IMR-90 (cell line): ENCODE results near the gene C5AR1. TPM values are rescaled to one million over a fixed set of nuclear protein-coding genes. Genes with fewer than 3 reads are reported as not detected.
"Not testable (repeated sequence)": the region's sequence is repeated elsewhere in the genome, so short reads cannot be mapped to it uniquely, and the experiment has no call there.

ENCODE experiments used
- ATAC-seq: fragments of 200-7000 bp; cut with Tn5 transposase; 2 replicates; pipeline ENCODE4 v1.9.1; 2020; ENCODE audit warnings: low read depth, mild to moderate bottlenecking, moderate library complexity
- BruUV-seq: library from RNA; stranded (reverse); fragments of 400-500 nt; replicated peaks from 2 replicates; lab custom pipeline; 2021; lab: Mats Ljungman, UMichigan
- CTCF ChIA-PET: fragments of 300-600 bp; formaldehyde crosslinking; extraction: SDS; loops from one replicate; lab custom pipeline; 2021; ENCODE audit warnings: antibody characterized with exemption; lab: Yijun Ruan, JAX
- POLR2A ChIA-PET: fragments of 300-600 bp; sonication (Branson Sonifier 250); formaldehyde crosslinking; loops from one replicate; lab custom pipeline; 2022; ENCODE audit warnings: antibody characterized with exemption; ENCODE audit not compliant: unreplicated experiment; lab: Charles Lee
- DNase-seq: peaks from one replicate; pipeline ENCODE4 v3.0.0; 2013
- H2AFZ ChIP-seq: replicated peaks from 2 replicates; pipeline ENCODE3; 2013; ENCODE audit warnings: low read length, mild to moderate bottlenecking; ENCODE audit not compliant: poor library complexity
- H2AK5ac ChIP-seq: 2 replicates; pipeline ENCODE4 v1.6.1; 2013; ENCODE audit warnings: low read depth, low read length, inconsistent platforms
- H2AK9ac ChIP-seq: replicated peaks from 2 replicates; pipeline ENCODE3; 2013; ENCODE audit warnings: mild to moderate bottlenecking, low read depth, low read length, moderate library complexity; ENCODE audit not compliant: poor library complexity
- H2BK120ac ChIP-seq: 2 replicates; pipeline ENCODE4 v1.6.1; 2013; ENCODE audit warnings: low read depth, low read length, inconsistent platforms
- H2BK15ac ChIP-seq: 3 replicates; pipeline ENCODE4 v1.6.1; 2013; ENCODE audit warnings: low read depth, low read length, inconsistent platforms
- H2BK20ac ChIP-seq: 2 replicates; pipeline ENCODE4 v1.6.1; 2013; ENCODE audit warnings: low read depth, mild to moderate bottlenecking, inconsistent platforms, low read length, moderate library complexity
- H2BK5ac ChIP-seq: 2 replicates; pipeline ENCODE4 v1.6.1; 2013; ENCODE audit warnings: mild to moderate bottlenecking, low read depth, low read length, inconsistent platforms; ENCODE audit not compliant: poor library complexity, severe bottlenecking
- H3K14ac ChIP-seq: replicated peaks from 2 replicates; pipeline ENCODE4 v1.6.1; 2013; ENCODE audit warnings: low read depth, low read length, inconsistent platforms
- H3K18ac ChIP-seq: 2 replicates; pipeline ENCODE4 v1.6.1; 2013; ENCODE audit warnings: low read depth, low read length, control low read depth
- H3K23ac ChIP-seq: 2 replicates; pipeline ENCODE4 v1.6.1; 2013; ENCODE audit warnings: low read depth, low read length, inconsistent platforms
- H3K27ac ChIP-seq: 2 replicates; pipeline ENCODE4 v1.5.1; 2013; ENCODE audit warnings: mild to moderate bottlenecking, control low read depth, low read length; ENCODE audit not compliant: insufficient read depth
- H3K27me3 ChIP-seq: 2 replicates; pipeline ENCODE4 v1.6.1; 2013; ENCODE audit warnings: low read length; ENCODE audit not compliant: control insufficient read depth, insufficient read depth
- H3K36me3 ChIP-seq: 2 replicates; pipeline ENCODE4 v1.6.1; 2013; ENCODE audit warnings: low read length, mixed read lengths; ENCODE audit not compliant: control insufficient read depth, insufficient read depth
- H3K4ac ChIP-seq: 2 replicates; pipeline ENCODE4 v1.6.1; 2013; ENCODE audit warnings: low read depth, low read length, inconsistent platforms
- H3K4me1 ChIP-seq: 2 replicates; pipeline ENCODE4 v1.6.1; 2013; ENCODE audit warnings: low read length, mixed read lengths; ENCODE audit not compliant: control insufficient read depth, insufficient read depth
- H3K4me2 ChIP-seq: 2 replicates; pipeline ENCODE4 v1.6.1; 2013; ENCODE audit warnings: low read depth, mild to moderate bottlenecking, control low read depth, low read length, moderate library complexity
- H3K4me3 ChIP-seq: 2 replicates; pipeline ENCODE4 v1.5.1; 2013; ENCODE audit warnings: low read depth, mild to moderate bottlenecking, control low read depth, low read length, moderate library complexity; ENCODE audit not compliant: insufficient read depth
- H3K56ac ChIP-seq: 2 replicates; pipeline ENCODE4 v1.6.1; 2013; ENCODE audit warnings: low read length, inconsistent platforms; ENCODE audit not compliant: insufficient read depth; ENCODE audit errors: extremely low read depth
- H3K79me1 ChIP-seq, 2 experiments: 2 replicates each; pipeline ENCODE4 v1.6.1; 2013; ENCODE audit warnings: low read length in 2 of 2, inconsistent platforms in 1 of 2, low read depth in 1 of 2
- H3K9ac ChIP-seq: 2 replicates; pipeline ENCODE4 v1.6.1; 2013; ENCODE audit warnings: low read depth, low read length, control low read depth
- H3K9me1 ChIP-seq: 2 replicates; pipeline ENCODE4 v1.6.1; 2013; ENCODE audit warnings: low read length, inconsistent platforms; ENCODE audit not compliant: insufficient read depth
- H3K9me3 ChIP-seq: 2 replicates; pipeline ENCODE4 v1.6.1; 2013; ENCODE audit warnings: low read length; ENCODE audit not compliant: control insufficient read depth, insufficient read depth
- H4K20me1 ChIP-seq: 2 replicates; pipeline ENCODE4 v1.6.1; 2013; ENCODE audit warnings: low read length, inconsistent platforms; ENCODE audit not compliant: insufficient read depth
- H4K5ac ChIP-seq: 2 replicates; pipeline ENCODE4 v1.6.1; 2013; ENCODE audit warnings: mild to moderate bottlenecking, low read depth, low read length, control low read depth
- H4K8ac ChIP-seq, 2 experiments: 2 replicates each; pipeline ENCODE4 v1.6.1; 2013; ENCODE audit warnings: low read depth in 2 of 2, low read length in 2 of 2, control low read depth in 1 of 2, inconsistent platforms in 1 of 2
- H4K91ac ChIP-seq: 2 replicates; pipeline ENCODE4 v1.6.1; 2013; ENCODE audit warnings: low read depth, low read length, inconsistent platforms; ENCODE audit not compliant: insufficient read depth
- WGBS, 2 experiments: methylation state at CpG; one replicate each; pipeline versions ENCODE4 v1.1.5 to v1.1.7; 2013; ENCODE audit warnings: missing lambda C conversion rate in 2 of 2; ENCODE audit not compliant: insufficient read length in 1 of 2; ENCODE audit errors: extremely low coverage in 2 of 2; 5-methylcytosine and 5-hydroxymethylcytosine counted together
- dilution Hi-C: fragments of 300-500 bp; cut with HindIII; formaldehyde crosslinking; loops from one replicate; pipeline ENCODE4 v1.14.3; 2018; ENCODE audit warnings: low sequenced_read_pairs; ENCODE audit not compliant: unreplicated experiment
- in situ Hi-C: fragments of 300-500 bp; cut with MboI; formaldehyde crosslinking; loops from 3 replicates; pipeline ENCODE4 v1.14.3; 2019; ENCODE audit warnings: low sequenced_read_pairs, inconsistent platforms, mixed read lengths
- intact Hi-C: fragments of 100-400 bp; cut with micrococcal nuclease; formaldehyde crosslinking; loops from 2 replicates; pipeline ENCODE4 v1.10.0; 2022
- polyA plus RNA-seq, 3 experiments: library from polyadenylated mRNA; depleted of rRNA; stranded (reverse); fragments of >200 nt; gene quantifications; 2 replicates each; pipeline ENCODE4 v1.2.3, GENCODE V29; 2012; ENCODE audit warnings: low replicate concordance in 1 of 3
- total RNA-seq: library from RNA; depleted of rRNA; stranded (reverse); fragments of >200 nt; gene quantifications from 2 replicates; pipeline ENCODE4 v1.2.3, GENCODE V29; 2012

C5AR1 gene
- total and polyA plus RNA-seq, 2 of the 4 experiments (the other 2 are of a cell fraction) = under 0.01 to 1.0 TPM

DNA sequence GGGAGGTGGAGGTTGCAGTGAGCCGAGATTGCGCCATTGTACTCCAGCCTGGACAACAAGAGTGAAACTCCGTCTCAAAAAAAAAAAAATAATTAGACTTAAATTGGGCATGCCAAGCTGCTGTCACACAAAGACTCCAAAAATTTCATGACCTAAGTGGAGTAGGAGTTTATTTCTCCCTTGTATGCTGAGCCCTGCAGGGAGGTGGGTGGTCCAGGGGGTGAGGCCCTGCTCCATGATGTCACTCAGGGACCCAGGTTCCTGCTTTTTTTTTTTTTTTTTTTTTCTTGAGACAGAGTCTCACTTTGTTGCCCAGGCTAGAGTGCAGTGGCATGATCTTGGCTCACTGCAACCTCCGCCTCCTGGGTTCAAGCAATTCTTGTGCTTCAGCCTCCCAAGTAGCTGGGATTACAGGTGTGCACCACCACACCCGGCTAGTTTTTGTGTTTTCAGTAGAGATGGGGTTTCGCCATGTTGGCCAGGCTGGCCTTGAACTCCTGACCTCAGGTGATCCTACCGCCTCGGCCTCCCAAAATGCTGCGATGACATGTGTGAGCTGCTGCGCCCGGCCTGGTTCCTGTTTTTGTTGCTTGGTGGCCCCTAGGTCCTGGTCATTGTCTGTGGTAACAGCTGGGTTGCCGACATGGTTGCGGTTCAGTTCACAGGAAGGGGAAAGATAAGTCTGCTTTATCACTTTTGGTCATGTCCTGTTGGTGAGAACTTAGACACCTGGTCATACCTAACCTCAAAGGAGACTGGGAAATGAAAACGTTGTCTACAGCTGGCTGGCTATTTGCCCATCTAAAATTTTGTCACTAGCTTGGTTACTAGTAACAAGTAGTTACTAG, 47.5 kb upstream of the C5AR1 start:
- H4K8ac ChIP-seq, H2BK15ac ChIP-seq, intact Hi-C loops, H3K56ac ChIP-seq, H2AK5ac ChIP-seq, H2BK120ac ChIP-seq, BruUV-seq, H2BK5ac ChIP-seq, H3K27ac ChIP-seq, POLR2A ChIA-PET, dilution Hi-C loops, H2BK20ac ChIP-seq, ATAC-seq, H4K5ac ChIP-seq, in situ Hi-C loops, H3K4me2 ChIP-seq, H3K23ac ChIP-seq, H2AK9ac ChIP-seq, H4K91ac ChIP-seq, H3K27me3 ChIP-seq, H3K4ac ChIP-seq, DNase-seq, H2AFZ ChIP-seq, H3K14ac ChIP-seq, H3K18ac ChIP-seq, H3K9ac ChIP-seq, H3K9me3 ChIP-seq, H3K4me3 ChIP-seq, H4K20me1 ChIP-seq: not testable (repeated sequence)
- peaks cover 52% of the 10 kb centered on the region for H3K36me3 ChIP-seq
- peaks cover 46 to 55% of the 10 kb centered on the region in 2 experiments for H3K79me1 ChIP-seq
- 90% methylated on average over 4 of the region's 14 CpGs; no CpG with 5 or more reads in 1 of the 2 experiments for WGBS, 2 experiments
- H3K4me1 ChIP-seq = peaks cover 12% of the 10 kb centered on the region
- H3K9me1 ChIP-seq = peaks cover 12% of the 10 kb centered on the region; the same call in 1 of the 2 replicates
- CTCF ChIA-PET = interaction anchor here (1.0 kb wide), 1 partner anchor 129 kb away, joined by 6 read pairs; no protein-coding TSS in a partner anchor
